C4-2B (cell line): Measurements from ENCODE around the gene EHBP1.
A peak's percentile ranks its signal among the peaks of the same experiment; 100 is the strongest.

Experiments
- H3K27ac ChIP-seq: fragments of 450-650 bp; 2 replicates; pipeline ENCODE4 v1.5.1; 2017
- ZFX ChIP-seq: fragments of 450-650 bp; IDR thresholded peaks from 2 replicates; pipeline ENCODE4 v1.6.1; 2017
- TF ChIP-seq, protein P1 (sequence below): fragments of 450-650 bp; conservative IDR thresholded peaks from 2 replicates; pipeline ENCODE4 v1.5.1; 2017; ENCODE audit warnings: mild to moderate bottlenecking

Gene EHBP1

DNA sequence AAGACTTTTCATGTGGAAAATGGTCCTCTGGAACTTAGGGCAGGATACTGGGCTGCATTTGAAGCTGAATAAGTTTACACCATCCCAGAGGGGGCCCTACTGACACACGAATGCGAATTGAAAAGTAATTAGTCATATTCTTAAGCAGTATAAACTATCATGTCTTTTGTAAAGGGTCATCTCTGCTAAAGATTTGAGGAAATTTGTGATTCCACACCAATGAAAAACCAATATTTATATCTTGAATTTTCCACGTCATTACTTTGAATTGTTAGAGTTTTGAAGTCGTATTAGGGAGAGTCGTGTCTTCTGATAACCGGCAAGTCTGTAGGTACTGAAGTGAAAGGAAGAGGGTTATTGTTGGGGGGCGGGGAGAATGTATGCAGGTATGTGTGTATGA, 341.0 kb downstream of the EHBP1 start:
- TF ChIP-seq, protein P1, sequence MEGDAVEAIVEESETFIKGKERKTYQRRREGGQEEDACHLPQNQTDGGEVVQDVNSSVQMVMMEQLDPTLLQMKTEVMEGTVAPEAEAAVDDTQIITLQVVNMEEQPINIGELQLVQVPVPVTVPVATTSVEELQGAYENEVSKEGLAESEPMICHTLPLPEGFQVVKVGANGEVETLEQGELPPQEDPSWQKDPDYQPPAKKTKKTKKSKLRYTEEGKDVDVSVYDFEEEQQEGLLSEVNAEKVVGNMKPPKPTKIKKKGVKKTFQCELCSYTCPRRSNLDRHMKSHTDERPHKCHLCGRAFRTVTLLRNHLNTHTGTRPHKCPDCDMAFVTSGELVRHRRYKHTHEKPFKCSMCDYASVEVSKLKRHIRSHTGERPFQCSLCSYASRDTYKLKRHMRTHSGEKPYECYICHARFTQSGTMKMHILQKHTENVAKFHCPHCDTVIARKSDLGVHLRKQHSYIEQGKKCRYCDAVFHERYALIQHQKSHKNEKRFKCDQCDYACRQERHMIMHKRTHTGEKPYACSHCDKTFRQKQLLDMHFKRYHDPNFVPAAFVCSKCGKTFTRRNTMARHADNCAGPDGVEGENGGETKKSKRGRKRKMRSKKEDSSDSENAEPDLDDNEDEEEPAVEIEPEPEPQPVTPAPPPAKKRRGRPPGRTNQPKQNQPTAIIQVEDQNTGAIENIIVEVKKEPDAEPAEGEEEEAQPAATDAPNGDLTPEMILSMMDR: no peak
- TF ChIP-seq ZFX: no peak
- no peak overlapping the region for H3K27ac ChIP-seq

- TF ChIP-seq, protein P1: no peak
- no peak for TF ChIP-seq ZFX
- no peak overlapping the region for H3K27ac ChIP-seq
Measured at GRCh38 chr2:63046961-63047320, 341.4 kb downstream of the EHBP1 start.

DNA sequence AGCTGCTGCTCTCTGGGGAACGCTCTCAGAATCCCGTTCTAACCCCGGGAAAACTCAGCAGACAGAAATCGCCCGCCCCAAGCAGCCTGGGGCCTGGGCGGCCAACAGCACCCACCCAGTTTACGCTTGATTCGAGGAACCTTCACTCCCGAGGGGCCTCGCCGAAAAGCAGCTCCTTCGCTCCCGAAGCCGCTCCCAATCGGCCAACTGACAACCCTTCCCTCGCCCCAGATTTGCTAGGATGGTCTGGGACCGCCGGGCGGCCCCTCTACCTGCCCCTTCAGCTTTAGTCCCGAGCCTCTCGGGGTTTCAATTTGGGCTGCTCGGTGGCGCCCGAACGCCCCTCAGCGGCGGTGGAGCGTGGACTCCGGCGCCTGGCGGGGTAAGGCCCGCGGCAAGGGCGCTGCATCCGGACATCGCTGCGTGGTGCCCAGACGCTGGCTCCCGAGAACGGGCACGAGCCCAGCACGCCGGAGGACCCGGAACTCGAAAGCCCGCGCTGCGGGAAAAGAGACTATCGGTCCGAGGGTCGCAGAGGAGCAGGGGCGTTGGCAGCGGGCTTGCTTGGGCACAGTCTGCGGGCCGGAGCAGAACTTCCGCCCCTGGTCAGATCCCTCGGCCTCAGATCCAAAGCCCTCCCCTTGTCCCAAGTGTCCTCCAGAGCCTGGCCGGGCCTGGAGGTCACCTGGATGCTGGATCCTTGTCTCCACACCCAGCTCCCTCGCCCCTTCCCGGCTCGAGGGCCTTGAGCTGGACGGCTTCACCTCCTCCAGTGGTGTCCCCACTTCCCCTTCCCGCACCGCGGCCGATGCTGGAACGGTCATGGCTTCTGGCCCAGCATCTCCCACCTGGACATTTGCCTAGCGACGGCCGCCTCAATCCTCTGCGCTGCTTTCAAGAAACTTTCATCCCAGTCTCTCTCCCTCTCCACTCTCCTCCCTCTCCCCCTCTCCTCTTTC, 342.1 kb downstream of the EHBP1 start:
- H3K27ac ChIP-seq: no peak overlapping the region
- TF ChIP-seq, protein P1: no peak
- no peak for TF ChIP-seq ZFX

GRCh38 chr2:63048367-63049171, 343.1 kb downstream of the EHBP1 start:
- no peak overlapping the region for H3K27ac ChIP-seq
- TF ChIP-seq, protein P1: no peak
- TF ChIP-seq ZFX: no peak

- TF ChIP-seq, protein P1: no peak
- no peak for TF ChIP-seq ZFX
- H3K27ac ChIP-seq: peak overlapping the region; percentile 80
Measured at GRCh38 chr2:63049211-63049969, 343.9 kb downstream of the EHBP1 start.

GRCh38 chr2:63049970-63050333, 344.4 kb downstream of the EHBP1 start:
- TF ChIP-seq ZFX: no peak
- TF ChIP-seq, protein P1: no peak
- H3K27ac ChIP-seq: peak overlapping the region; percentile 80
